HG03066 (cell line): ENCODE data around the gene CACNA2D2.

Experiments
- ATAC-seq: cut with Tn5 transposase; IDR thresholded peaks from one replicate; pipeline ENCODE4 v1.9.1; 2021; ENCODE audit warnings: low read depth; ENCODE audit not compliant: unreplicated experiment

The CACNA2D2 gene

GRCh38 chr3:50408443-50408944 lies 94.9 kb downstream of the CACNA2D2 start:
- no peak for ATAC-seq

- ATAC-seq = no peak
These were observed 96.9 kb downstream of the CACNA2D2 start for GRCh38 chr3:50406487-50406886.

GRCh38 chr3:50405249-50405648 lies 98.2 kb downstream of the CACNA2D2 start:
- ATAC-seq = no peak

- ATAC-seq = no peak
These were observed 101.3 kb downstream of the CACNA2D2 start for GRCh38 chr3:50401978-50402595.

GRCh38 chr3:50396502-50396901 lies 106.9 kb downstream of the CACNA2D2 start:
- ATAC-seq = no peak

- no peak for ATAC-seq
These were observed 108.2 kb downstream of the CACNA2D2 start for GRCh38 chr3:50395070-50395860.

- no peak for ATAC-seq
These were observed 110.4 kb downstream of the CACNA2D2 start for GRCh38 chr3:50393061-50393460.

- no peak for ATAC-seq
These were observed 111.2 kb downstream of the CACNA2D2 start for GRCh38 chr3:50392101-50392715.

- ATAC-seq = no peak
These were observed 112.8 kb downstream of the CACNA2D2 start for GRCh38 chr3:50390508-50391224.

- ATAC-seq = no peak
These were observed 114.0 kb downstream of the CACNA2D2 start for GRCh38 chr3:50389414-50389767.

- no peak for ATAC-seq
These were observed 114.6 kb downstream of the CACNA2D2 start for GRCh38 chr3:50388720-50389413.

- no peak for ATAC-seq
These were observed 115.3 kb downstream of the CACNA2D2 start for GRCh38 chr3:50388016-50388719.

GRCh38 chr3:50385754-50386153 lies 117.7 kb downstream of the CACNA2D2 start:
- ATAC-seq = no peak

- ATAC-seq = no peak
These were observed 119.7 kb downstream of the CACNA2D2 start for GRCh38 chr3:50383750-50384149.

- no peak for ATAC-seq
These were observed 120.7 kb downstream of the CACNA2D2 start for GRCh38 chr3:50382722-50383121.

GRCh38 chr3:50381383-50381782 lies 122.1 kb downstream of the CACNA2D2 start:
- no peak for ATAC-seq

GRCh38 chr3:50380405-50381085 lies 122.9 kb downstream of the CACNA2D2 start:
- no peak for ATAC-seq

- ATAC-seq = no peak
These were observed 124.7 kb downstream of the CACNA2D2 start for GRCh38 chr3:50378757-50379156.

- no peak for ATAC-seq
These were observed 125.4 kb downstream of the CACNA2D2 start for GRCh38 chr3:50378024-50378423.
